ENCODE data around the gene KDM5B.
"Not testable (repeated sequence)": the region's sequence is repeated elsewhere in the genome, so short reads cannot be mapped to it uniquely, and the experiment has no call there.

The KDM5B gene

GRCh38 chr1:202760589-202760988 is 47.6 kb downstream of the KDM5B start:
- H3K9me3 ChIP-seq (ENCODE audit: control insufficient read depth, low read length), result no peaks in the 10 kb centered on the region
- H3K9ac ChIP-seq (ENCODE audit: low read length), result no peak overlapping the region
- H3K36me3 ChIP-seq (ENCODE audit: control insufficient read depth, insufficient read depth, low read length), result no peaks in the 10 kb centered on the region
- no peaks in the 10 kb centered on the region for H3K27me3 ChIP-seq (ENCODE audit: control insufficient read depth, insufficient read depth, low read length)
- no peak overlapping the region for H3K4me3 ChIP-seq (ENCODE audit: low read length)
- no peaks in the 10 kb centered on the region for H3K4me1 ChIP-seq (ENCODE audit: control insufficient read depth, insufficient read depth, low read length)

GRCh38 chr1:202756391-202756790 is 51.8 kb downstream of the KDM5B start:
- Histone ChIP-seq H3K27me3 (ENCODE audit: control insufficient read depth, insufficient read depth, low read length) (no peaks in the 10 kb centered on the region), H3K4me3 (ENCODE audit: low read length) (no peak overlapping the region), H3K9ac (ENCODE audit: low read length) (no peak overlapping the region), H3K9me3 (ENCODE audit: control insufficient read depth, low read length) (no peaks in the 10 kb centered on the region), H3K4me1 (ENCODE audit: control insufficient read depth, insufficient read depth, low read length) (no peaks in the 10 kb centered on the region), H3K36me3 (ENCODE audit: control insufficient read depth, insufficient read depth, low read length) (no peaks in the 10 kb centered on the region)

- no peak overlapping the region for H3K9ac ChIP-seq (ENCODE audit: low read length)
- H3K27me3 ChIP-seq (ENCODE audit: control insufficient read depth, insufficient read depth, low read length), result no peaks in the 10 kb centered on the region
- no peak overlapping the region for H3K4me3 ChIP-seq (ENCODE audit: low read length)
- H3K36me3 ChIP-seq (ENCODE audit: control insufficient read depth, insufficient read depth, low read length), result no peaks in the 10 kb centered on the region
- no peaks in the 10 kb centered on the region for H3K9me3 ChIP-seq (ENCODE audit: control insufficient read depth, low read length)
- no peaks in the 10 kb centered on the region for H3K4me1 ChIP-seq (ENCODE audit: control insufficient read depth, insufficient read depth, low read length)
Measured at GRCh38 chr1:202754293-202754692, 53.9 kb downstream of the KDM5B start.

- Histone ChIP-seq H3K36me3 (ENCODE audit: control insufficient read depth, insufficient read depth, low read length) (no peaks in the 10 kb centered on the region), H3K9me3 (ENCODE audit: control insufficient read depth, low read length) (no peaks in the 10 kb centered on the region), H3K9ac (ENCODE audit: low read length) (no peak overlapping the region), H3K4me3 (ENCODE audit: low read length) (no peak overlapping the region), H3K4me1 (ENCODE audit: control insufficient read depth, insufficient read depth, low read length) (no peaks in the 10 kb centered on the region), H3K27me3 (ENCODE audit: control insufficient read depth, insufficient read depth, low read length) (no peaks in the 10 kb centered on the region)
Measured at GRCh38 chr1:202752774-202753173, 55.4 kb downstream of the KDM5B start.

- Histone ChIP-seq H3K4me1 (ENCODE audit: control insufficient read depth, insufficient read depth, low read length) (no peaks in the 10 kb centered on the region), H3K9me3 (ENCODE audit: control insufficient read depth, low read length) (no peaks in the 10 kb centered on the region), H3K36me3 (ENCODE audit: control insufficient read depth, insufficient read depth, low read length) (no peaks in the 10 kb centered on the region), H3K9ac (ENCODE audit: low read length) (no peak overlapping the region), H3K27me3 (ENCODE audit: control insufficient read depth, insufficient read depth, low read length) (no peaks in the 10 kb centered on the region), H3K4me3 (ENCODE audit: low read length) (no peak overlapping the region)
Measured at GRCh38 chr1:202750761-202751160, 57.5 kb downstream of the KDM5B start.

GRCh38 chr1:202750024-202750423 is 58.2 kb downstream of the KDM5B start:
- Histone ChIP-seq H3K9me3 (ENCODE audit: control insufficient read depth, low read length) (no peaks in the 10 kb centered on the region), H3K9ac (ENCODE audit: low read length) (no peak overlapping the region), H3K36me3 (ENCODE audit: control insufficient read depth, insufficient read depth, low read length) (no peaks in the 10 kb centered on the region), H3K27me3 (ENCODE audit: control insufficient read depth, insufficient read depth, low read length) (no peaks in the 10 kb centered on the region), H3K4me3 (ENCODE audit: low read length) (no peak overlapping the region), H3K4me1 (ENCODE audit: control insufficient read depth, insufficient read depth, low read length) (no peaks in the 10 kb centered on the region)

GRCh38 chr1:202745323-202745888 is 62.8 kb downstream of the KDM5B start:
- Histone ChIP-seq H3K4me1 (ENCODE audit: control insufficient read depth, insufficient read depth, low read length) (no peaks in the 10 kb centered on the region), H3K27me3 (ENCODE audit: control insufficient read depth, insufficient read depth, low read length) (no peaks in the 10 kb centered on the region), H3K36me3 (ENCODE audit: control insufficient read depth, insufficient read depth, low read length) (peaks cover 7% of the 10 kb centered on the region), H3K4me3 (ENCODE audit: low read length) (no peak overlapping the region), H3K9me3 (ENCODE audit: control insufficient read depth, low read length) (no peaks in the 10 kb centered on the region), H3K9ac (ENCODE audit: low read length) (no peak overlapping the region)

GRCh38 chr1:202744770-202745169 is 63.5 kb downstream of the KDM5B start:
- H3K36me3 ChIP-seq (ENCODE audit: control insufficient read depth, insufficient read depth, low read length); H3K4me3 ChIP-seq (ENCODE audit: low read length); H3K27me3 ChIP-seq (ENCODE audit: control insufficient read depth, insufficient read depth, low read length); H3K9me3 ChIP-seq (ENCODE audit: control insufficient read depth, low read length); H3K9ac ChIP-seq (ENCODE audit: low read length); H3K4me1 ChIP-seq (ENCODE audit: control insufficient read depth, insufficient read depth, low read length): not testable (repeated sequence)

- no peaks in the 10 kb centered on the region for H3K9me3 ChIP-seq (ENCODE audit: control insufficient read depth, low read length)
- H3K27me3 ChIP-seq (ENCODE audit: control insufficient read depth, insufficient read depth, low read length), result no peaks in the 10 kb centered on the region
- peaks cover 7% of the 10 kb centered on the region for H3K36me3 ChIP-seq (ENCODE audit: control insufficient read depth, insufficient read depth, low read length)
- H3K4me3 ChIP-seq (ENCODE audit: low read length), result no peak overlapping the region
- no peaks in the 10 kb centered on the region for H3K4me1 ChIP-seq (ENCODE audit: control insufficient read depth, insufficient read depth, low read length)
- no peak overlapping the region for H3K9ac ChIP-seq (ENCODE audit: low read length)
Measured at GRCh38 chr1:202742496-202742895, 65.7 kb downstream of the KDM5B start.

GRCh38 chr1:202733251-202733650 is 75.0 kb downstream of the KDM5B start:
- no peak overlapping the region for H3K9ac ChIP-seq (ENCODE audit: low read length)
- H3K36me3 ChIP-seq (ENCODE audit: control insufficient read depth, insufficient read depth, low read length), result peaks cover 26% of the 10 kb centered on the region
- H3K4me1 ChIP-seq (ENCODE audit: control insufficient read depth, insufficient read depth, low read length), result no peaks in the 10 kb centered on the region
- no peaks in the 10 kb centered on the region for H3K27me3 ChIP-seq (ENCODE audit: control insufficient read depth, insufficient read depth, low read length)
- H3K4me3 ChIP-seq (ENCODE audit: low read length), result no peak overlapping the region
- no peaks in the 10 kb centered on the region for H3K9me3 ChIP-seq (ENCODE audit: control insufficient read depth, low read length)

- no peaks in the 10 kb centered on the region for H3K9me3 ChIP-seq (ENCODE audit: control insufficient read depth, low read length)
- no peak overlapping the region for H3K9ac ChIP-seq (ENCODE audit: low read length)
- H3K4me1 ChIP-seq (ENCODE audit: control insufficient read depth, insufficient read depth, low read length), result no peaks in the 10 kb centered on the region
- peaks cover 29% of the 10 kb centered on the region for H3K36me3 ChIP-seq (ENCODE audit: control insufficient read depth, insufficient read depth, low read length)
- H3K27me3 ChIP-seq (ENCODE audit: control insufficient read depth, insufficient read depth, low read length), result no peaks in the 10 kb centered on the region
- no peak overlapping the region for H3K4me3 ChIP-seq (ENCODE audit: low read length)
Measured at GRCh38 chr1:202728951-202729350, 79.3 kb downstream of the KDM5B start.

- no peaks in the 10 kb centered on the region for H3K27me3 ChIP-seq (ENCODE audit: control insufficient read depth, insufficient read depth, low read length)
Measured at GRCh38 chr1:202725526-202725925, 82.7 kb downstream of the KDM5B start.

GRCh38 chr1:202723708-202724107 is 84.5 kb downstream of the KDM5B start:
- H3K9me3 ChIP-seq (ENCODE audit: control insufficient read depth, low read length), result no peaks in the 10 kb centered on the region
- no peak overlapping the region for H3K9ac ChIP-seq (ENCODE audit: low read length)
- no peak overlapping the region for H3K4me3 ChIP-seq (ENCODE audit: low read length)
- H3K27me3 ChIP-seq (ENCODE audit: control insufficient read depth, insufficient read depth, low read length), result no peaks in the 10 kb centered on the region
- H3K36me3 ChIP-seq (ENCODE audit: control insufficient read depth, insufficient read depth, low read length), result peaks cover 3% of the 10 kb centered on the region
- H3K4me1 ChIP-seq (ENCODE audit: control insufficient read depth, insufficient read depth, low read length), result no peaks in the 10 kb centered on the region

More at GRCh38 chr1:202725526-202725925, 82.7 kb downstream of the KDM5B start:
- Histone ChIP-seq H3K4me1 (ENCODE audit: control insufficient read depth, insufficient read depth, low read length) (no peaks in the 10 kb centered on the region), H3K9me3 (ENCODE audit: control insufficient read depth, low read length) (no peaks in the 10 kb centered on the region), H3K36me3 (ENCODE audit: control insufficient read depth, insufficient read depth, low read length) (peaks cover 17% of the 10 kb centered on the region), H3K4me3 (ENCODE audit: low read length) (no peak overlapping the region), H3K9ac (ENCODE audit: low read length) (no peak overlapping the region)
